GM12892 (cell line): ENCODE results near the gene ZKSCAN2.

Source experiments
- POLR2A ChIP-seq: IDR thresholded peaks from 2 replicates; pipeline ENCODE4 v1.6.1; 2011; ENCODE audit warnings: low read depth, low read length, control low read depth
- POLR2AphosphoS5 ChIP-seq: IDR thresholded peaks from 2 replicates; pipeline ENCODE4 v1.6.1; 2011; ENCODE audit warnings: low read depth, low read length, control low read depth
- TAF1 ChIP-seq: IDR thresholded peaks from 2 replicates; pipeline ENCODE4 v1.6.1; 2011; ENCODE audit warnings: low read depth, mild to moderate bottlenecking, control low read depth, low read length, borderline replicate concordance

- no peak for TF ChIP-seq POLR2A
- no peak for TF ChIP-seq POLR2AphosphoS5
- no peak for TF ChIP-seq TAF1
Measured at GRCh38 chr16:25223964-25224363, 33.7 kb downstream of the ZKSCAN2 start.
